Tibial artery (tissue), 4 donors: ENCODE data around the gene MPV17L.
"Not testable (repeated sequence)": the region's sequence is repeated elsewhere in the genome, so short reads cannot be mapped to it uniquely, and the experiment has no call there.

ENCODE experiments used
- DNase-seq, 2 donors: peaks; one replicate each; pipeline ENCODE4 v3.0.0-alpha.2; 2019
- H3K27ac ChIP-seq, 2 donors: fragments of 200-600 bp; sonication (generic) in 1 of 2; 1 replicate in 1 of 2; 2 replicates in 1 of 2; pipeline ENCODE4 v1.5.1; 2018 to 2019; ENCODE audit warnings: mild to moderate bottlenecking in 1 of 2
- H3K27me3 ChIP-seq, 2 donors: fragments of 200-600 bp; sonication (generic) in 1 of 2; one replicate each; pipeline versions ENCODE4 v1.5.1 to v1.6.0; 2016 to 2019
- H3K36me3 ChIP-seq, 3 donors: fragments of 200-600 bp; sonication (generic) in 2 of 3; one replicate each; pipeline ENCODE4 v1.5.1; 2016 to 2019; ENCODE audit warnings: mild to moderate bottlenecking in 2 of 3
- H3K4me1 ChIP-seq, 4 donors: fragments of 200-600 bp; sonication (generic) in 2 of 4; 1 replicate in 3 of 4; 2 replicates in 1 of 4; pipeline ENCODE4 v1.5.1; 2016 to 2019
- H3K4me3 ChIP-seq, 2 donors: fragments of 200-600 bp; sonication (generic) in 1 of 2; 1 replicate in 1 of 2; 2 replicates in 1 of 2; pipeline ENCODE4 v1.5.1; 2018 to 2019; ENCODE audit warnings: mild to moderate bottlenecking in 2 of 2
- H3K9me3 ChIP-seq, 3 donors: fragments of 200-600 bp; sonication (generic) in 1 of 3; one replicate each; pipeline ENCODE4 v1.5.1; 2016 to 2019
- intact Hi-C: fragments of 100-400 bp; cut with DNase I; formaldehyde crosslinking; loops from one replicate; pipeline ENCODE4 v1.15.0; 2023; ENCODE audit warnings: low total_unique reads

MPV17L gene

DNA sequence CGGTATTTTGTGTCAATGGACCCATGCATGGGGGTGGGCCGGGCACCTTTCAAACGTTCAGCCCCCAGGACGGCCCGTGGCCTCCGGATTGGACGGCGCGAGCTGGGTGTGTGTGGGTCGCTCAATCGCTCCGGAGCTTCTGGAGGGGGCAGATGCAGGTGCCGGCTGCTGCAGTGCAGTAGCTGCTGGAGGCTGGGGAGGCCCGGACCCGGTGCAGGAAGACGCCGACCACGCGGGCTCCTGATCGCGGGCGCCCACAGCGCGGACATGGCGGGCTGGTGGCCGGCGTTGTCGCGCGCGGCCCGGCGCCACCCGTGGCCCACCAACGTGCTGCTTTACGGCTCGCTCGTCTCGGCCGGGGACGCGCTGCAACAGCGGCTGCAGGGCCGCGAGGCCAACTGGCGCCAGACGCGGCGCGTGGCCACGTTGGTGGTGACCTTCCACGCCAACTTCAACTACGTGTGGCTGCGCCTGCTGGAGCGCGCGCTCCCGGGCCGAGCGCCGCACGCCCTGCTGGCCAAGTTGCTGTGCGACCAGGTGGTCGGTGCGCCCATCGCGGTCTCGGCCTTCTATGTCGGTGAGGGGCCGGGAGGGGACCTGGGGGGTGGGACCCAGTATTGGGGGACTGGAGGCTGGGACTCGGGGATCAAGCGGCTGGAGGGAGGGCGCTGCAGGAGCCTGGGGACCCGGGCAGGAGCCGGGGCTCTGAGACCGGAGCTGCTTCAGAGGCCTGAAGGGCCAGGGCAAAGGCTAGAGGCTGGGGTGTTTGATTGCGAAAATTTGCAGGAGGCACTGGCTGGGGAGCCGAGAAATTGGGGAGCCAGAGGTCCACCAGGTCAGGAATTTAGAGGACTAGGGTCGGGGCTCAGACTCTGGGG lies at the start of gene MPV17L:
Gene MPV17L, plus strand, starts transcription at position 124 of the 878 bp plus-strand sequence. Its CDS starts 144 bp downstream, at position 268.
- H3K36me3 ChIP-seq, H3K27me3 ChIP-seq, H3K9me3 ChIP-seq, intact Hi-C loops: not testable (repeated sequence)
- peak within 1 kb of the TSS; percentile 65 to 69 for H3K4me3 ChIP-seq
- peak within 1 kb of the TSS; percentile 60 to 72 for H3K27ac ChIP-seq
- DNase-seq, result peak; percentile 34 to 81
- peaks cover 0 to 12% (median 5%) of the 10 kb centered on the region in 4 donors for H3K4me1 ChIP-seq

DNA sequence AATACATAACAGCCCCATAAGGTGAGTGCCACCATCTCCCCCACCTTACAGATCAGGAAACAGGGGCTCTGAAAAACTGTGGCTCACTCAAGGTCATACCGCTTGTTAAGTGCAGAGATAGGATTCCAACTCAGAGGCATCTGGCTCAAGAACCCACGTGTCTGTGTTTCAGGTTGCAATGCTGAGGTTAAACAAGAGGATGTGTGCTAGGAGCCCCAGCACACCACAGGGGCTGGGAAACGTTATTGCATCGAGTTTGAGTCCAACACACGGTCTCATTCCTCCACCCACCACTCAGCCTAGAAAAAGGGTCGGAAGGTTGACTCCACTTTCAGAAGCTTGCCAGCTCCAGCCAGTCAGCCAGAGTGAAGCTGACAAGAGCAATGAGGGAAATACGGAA lies 46.8 kb upstream of the MPV17L start:
- H3K4me1 ChIP-seq, H3K27ac ChIP-seq, H3K36me3 ChIP-seq, intact Hi-C loops, DNase-seq, H3K4me3 ChIP-seq, H3K9me3 ChIP-seq, H3K27me3 ChIP-seq: not testable (repeated sequence)

DNA sequence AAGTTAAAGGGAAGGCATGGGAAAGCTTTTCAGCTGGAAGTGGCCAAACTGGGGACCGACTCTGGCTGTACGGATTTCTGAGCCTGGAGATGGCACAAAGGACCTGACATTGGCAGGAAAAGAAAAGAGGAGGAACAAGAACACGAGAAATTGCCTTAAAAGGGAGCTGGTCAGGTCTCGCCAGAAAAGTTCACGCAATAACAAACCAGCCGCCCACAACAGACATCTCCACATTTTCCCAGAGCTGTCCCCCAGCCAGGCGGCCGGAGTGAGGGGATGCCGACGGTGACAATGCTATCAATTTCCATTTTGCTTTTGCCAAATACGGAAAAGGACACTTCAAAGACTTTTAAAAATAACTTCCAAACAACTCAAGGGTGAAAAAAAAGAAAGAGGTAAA lies 44.3 kb upstream of the MPV17L start:
- intact Hi-C loops, H3K9me3 ChIP-seq, H3K27ac ChIP-seq, H3K36me3 ChIP-seq, H3K4me1 ChIP-seq, H3K27me3 ChIP-seq, H3K4me3 ChIP-seq, DNase-seq: not testable (repeated sequence)

DNA sequence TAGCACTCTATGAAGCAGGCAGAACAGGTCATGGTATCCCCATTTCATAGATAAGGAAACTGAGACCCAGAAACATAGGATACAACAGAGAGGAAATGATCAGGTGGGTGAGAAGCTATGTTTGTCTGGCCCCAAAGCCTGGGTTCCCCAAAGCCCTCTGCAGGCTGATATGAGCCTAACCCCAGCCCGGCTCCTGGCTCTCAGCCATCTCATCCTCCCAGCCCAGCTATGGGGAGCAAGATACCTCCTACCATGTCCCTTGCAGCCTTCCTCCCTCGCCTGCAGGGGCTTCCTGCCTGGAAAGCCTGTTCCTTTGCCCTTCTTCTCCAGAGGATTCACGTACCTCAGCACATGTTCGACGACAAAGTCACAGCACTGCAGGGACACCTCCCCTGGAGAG lies 43.8 kb upstream of the MPV17L start:
- H3K4me1 ChIP-seq, intact Hi-C loops, H3K27ac ChIP-seq, DNase-seq, H3K27me3 ChIP-seq, H3K9me3 ChIP-seq, H3K36me3 ChIP-seq, H3K4me3 ChIP-seq: not testable (repeated sequence)

DNA sequence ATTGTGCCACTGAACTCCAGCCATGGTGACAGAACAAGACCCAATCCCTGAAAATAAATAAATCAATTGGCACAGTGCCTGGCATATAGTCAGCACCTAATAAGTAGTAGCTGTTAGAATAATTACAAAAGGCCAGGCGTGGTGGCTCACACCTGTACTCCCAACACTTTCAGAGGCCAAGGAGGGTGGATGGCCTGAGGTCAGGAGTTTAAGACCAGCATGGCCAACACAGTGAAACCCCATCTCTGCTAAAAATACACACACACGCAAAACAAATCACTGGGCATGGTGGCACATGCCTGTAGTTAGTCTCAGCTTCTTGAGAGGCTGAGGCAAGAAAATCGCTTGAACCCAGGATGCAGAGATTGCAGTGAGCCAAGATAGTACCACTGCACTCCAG lies 42.7 kb upstream of the MPV17L start:
- H3K4me3 ChIP-seq, intact Hi-C loops, H3K36me3 ChIP-seq, H3K4me1 ChIP-seq, DNase-seq, H3K27ac ChIP-seq, H3K27me3 ChIP-seq, H3K9me3 ChIP-seq: not testable (repeated sequence)

DNA sequence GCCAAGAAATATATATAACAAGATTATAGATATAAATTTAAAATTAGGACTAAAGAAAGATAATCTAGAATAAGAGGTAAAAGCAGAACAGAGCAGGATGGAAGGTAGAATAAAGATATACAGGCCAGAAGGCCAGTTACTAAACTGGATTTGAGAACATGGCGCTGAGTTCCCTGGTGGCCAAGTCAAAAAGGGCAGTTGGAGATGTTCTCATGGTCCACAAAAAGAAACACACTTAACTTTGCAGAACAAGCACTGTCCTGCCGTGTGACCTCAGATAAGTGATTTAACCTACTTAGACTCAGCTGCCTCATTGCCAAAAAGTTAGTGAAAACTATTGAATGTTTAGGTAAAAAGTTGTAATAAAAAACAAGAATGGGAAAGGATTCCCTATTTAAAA lies 40.7 kb upstream of the MPV17L start:
- H3K9me3 ChIP-seq, intact Hi-C loops, DNase-seq, H3K27ac ChIP-seq, H3K36me3 ChIP-seq, H3K4me3 ChIP-seq, H3K27me3 ChIP-seq, H3K4me1 ChIP-seq: not testable (repeated sequence)

DNA sequence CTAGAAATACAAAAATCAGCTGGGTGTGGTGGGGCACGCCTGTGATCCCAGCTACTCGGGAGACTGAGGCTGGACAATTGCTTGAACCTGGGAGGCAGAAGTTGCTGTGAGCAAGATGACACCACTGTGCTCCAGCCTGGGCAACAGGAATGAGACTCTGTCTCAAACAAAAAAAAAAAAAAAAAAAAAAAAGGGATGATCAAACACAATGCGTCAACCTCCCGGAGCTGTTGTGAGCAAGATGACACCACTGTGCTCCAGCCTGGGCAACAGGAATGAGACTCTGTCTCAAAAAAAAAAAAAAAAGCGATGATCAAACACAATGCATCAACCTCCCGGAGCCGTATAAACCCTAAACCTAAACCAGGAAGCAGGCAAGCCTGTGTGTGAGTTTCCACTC lies 38.1 kb upstream of the MPV17L start:
- H3K27ac ChIP-seq, intact Hi-C loops, H3K4me1 ChIP-seq, H3K9me3 ChIP-seq, H3K27me3 ChIP-seq, H3K36me3 ChIP-seq, H3K4me3 ChIP-seq, DNase-seq: not testable (repeated sequence)

DNA sequence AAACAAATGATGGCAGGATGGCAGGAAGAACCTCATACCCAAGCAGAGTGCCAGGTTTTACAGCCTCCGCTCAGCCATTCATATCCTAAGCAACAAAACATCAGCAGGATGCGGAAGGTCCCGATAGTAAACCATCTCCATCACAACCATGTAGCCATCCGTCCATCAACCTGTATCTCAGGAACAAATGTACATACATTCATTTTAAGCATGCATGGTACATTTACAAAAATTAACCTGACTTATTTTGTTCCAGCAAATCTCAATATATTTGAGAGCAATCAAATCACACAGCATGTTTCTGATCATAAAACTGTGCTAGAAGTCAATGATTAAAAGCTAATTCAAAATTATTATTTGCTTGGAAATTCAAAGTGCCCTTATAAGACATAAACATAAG lies 17.4 kb upstream of the MPV17L start, which contains the start of gene NPIPA5:
Gene NPIPA5, minus strand, starts transcription at position 101 of the 400 bp plus-strand sequence. Its CDS starts 0 bp downstream, at position 101.
- intact Hi-C loops, H3K9me3 ChIP-seq, H3K27me3 ChIP-seq, H3K27ac ChIP-seq, H3K36me3 ChIP-seq, H3K4me3 ChIP-seq, DNase-seq, H3K4me1 ChIP-seq: not testable (repeated sequence)

DNA sequence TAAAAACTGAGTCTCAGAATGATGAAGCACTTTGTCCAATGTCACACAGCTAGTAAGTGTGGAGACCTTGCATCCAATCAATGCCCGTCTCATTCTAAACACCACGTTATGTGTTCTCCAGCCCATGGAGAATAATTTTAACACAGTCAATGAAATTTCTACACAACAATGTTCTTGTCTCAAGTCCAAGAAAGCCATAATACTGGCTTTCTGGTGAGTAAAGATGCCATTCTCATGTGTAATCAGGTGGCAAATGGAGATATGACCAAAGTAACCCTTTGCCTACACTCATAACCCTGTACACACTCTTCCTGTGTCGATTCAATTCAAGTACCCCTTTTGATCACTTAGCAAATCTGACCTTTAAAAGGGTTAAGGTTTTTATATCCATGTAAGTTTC lies 12.7 kb upstream of the MPV17L start:
- H3K4me1 ChIP-seq, H3K36me3 ChIP-seq, H3K9me3 ChIP-seq, H3K4me3 ChIP-seq, intact Hi-C loops, H3K27me3 ChIP-seq, DNase-seq, H3K27ac ChIP-seq: not testable (repeated sequence)

DNA sequence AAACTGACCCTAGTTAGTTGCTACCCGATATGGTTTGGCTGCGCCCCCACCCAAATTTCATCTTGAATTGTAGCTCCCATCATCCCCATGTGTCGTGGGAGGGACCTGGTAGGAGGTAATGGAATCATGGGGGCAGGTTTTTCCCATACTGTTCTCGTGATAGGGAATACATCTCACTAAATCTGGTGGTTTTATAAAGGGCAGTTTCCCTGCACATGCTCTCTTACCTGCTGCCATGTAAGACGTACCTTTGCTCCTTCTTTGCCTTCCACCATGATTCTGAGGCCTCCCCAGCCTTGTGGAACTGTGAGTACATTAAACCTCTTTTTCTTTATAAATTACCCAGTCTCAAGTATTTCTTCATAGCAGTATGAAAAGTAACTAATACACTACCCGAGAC lies 7.5 kb upstream of the MPV17L start:
- not testable (repeated sequence) for H3K36me3 ChIP-seq, H3K27ac ChIP-seq

DNA sequence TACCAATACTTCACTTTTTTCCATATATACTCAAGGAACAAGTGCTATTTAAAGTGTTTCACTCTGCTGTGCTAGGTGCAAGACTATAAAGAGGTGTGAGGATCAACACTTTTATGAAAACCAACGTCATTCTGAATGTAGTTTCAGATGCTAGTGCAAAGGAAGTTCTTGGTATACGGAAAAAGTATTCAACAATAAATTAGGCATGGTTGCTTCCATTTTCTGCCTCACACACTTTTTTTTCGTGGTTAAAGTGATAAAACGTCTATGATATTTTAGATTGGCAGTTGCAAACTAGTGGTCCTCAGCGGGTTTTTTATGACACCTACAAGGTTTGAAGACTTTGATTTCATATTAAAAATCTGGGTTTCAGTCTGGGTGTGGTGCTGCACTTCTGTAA lies 5.6 kb upstream of the MPV17L start:
- H3K36me3 ChIP-seq, H3K27me3 ChIP-seq, H3K27ac ChIP-seq, DNase-seq, intact Hi-C loops, H3K9me3 ChIP-seq, H3K4me1 ChIP-seq, H3K4me3 ChIP-seq: not testable (repeated sequence)

More for the DNA sequence above, 7.5 kb upstream of the MPV17L start:
- H3K27me3 ChIP-seq, H3K4me3 ChIP-seq, H3K4me1 ChIP-seq, H3K9me3 ChIP-seq, intact Hi-C loops, DNase-seq: not testable (repeated sequence)

DNA sequence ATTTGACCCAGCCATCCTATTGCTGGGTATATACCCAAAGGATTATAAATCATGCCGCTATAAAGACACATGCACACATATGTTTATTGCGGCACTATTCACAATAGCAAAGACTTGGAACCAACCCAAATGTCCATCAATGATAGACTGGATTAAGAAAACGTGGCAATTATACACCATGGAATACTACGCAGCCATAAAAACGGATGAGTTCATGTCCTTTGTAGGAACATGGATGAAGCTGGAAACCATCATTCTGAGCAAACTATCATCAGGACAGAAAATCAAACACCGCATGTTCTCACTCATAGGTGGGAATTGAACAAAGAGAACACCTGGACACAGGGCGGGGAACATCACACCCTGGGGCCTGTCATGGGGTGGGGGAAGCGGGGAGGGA lies 2.5 kb upstream of the MPV17L start:
- H3K27me3 ChIP-seq, intact Hi-C loops, DNase-seq, H3K4me3 ChIP-seq, H3K36me3 ChIP-seq, H3K9me3 ChIP-seq, H3K27ac ChIP-seq: not testable (repeated sequence)
- peaks cover 0 to 12% (median 5%) of the 10 kb centered on the region in 4 donors for H3K4me1 ChIP-seq

DNA sequence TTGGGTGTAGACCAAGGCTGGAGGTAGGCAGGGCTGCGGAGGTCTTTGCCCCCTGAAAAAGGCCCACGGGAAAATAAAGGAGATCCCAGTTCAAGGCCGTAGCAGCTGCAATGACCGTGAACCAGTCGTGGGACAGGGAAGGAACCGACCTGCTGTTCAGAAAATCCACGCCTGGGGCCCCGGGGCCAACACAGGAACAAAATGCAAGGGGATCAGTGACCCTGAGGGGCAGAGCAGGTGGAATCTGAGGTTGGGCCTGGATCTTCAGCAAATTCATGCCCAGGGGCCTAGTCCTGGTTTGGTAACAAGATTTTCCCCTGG lies 915 bp downstream of the MPV17L start:
- DNase-seq, H3K9me3 ChIP-seq, intact Hi-C loops, H3K36me3 ChIP-seq, H3K27me3 ChIP-seq: not testable (repeated sequence)
- Histone ChIP-seq H3K4me1 (peaks cover 0 to 12% (median 5%) of the 10 kb centered on the region in 4 donors), H3K4me3 (peak overlapping the region; percentile 65 to 69), H3K27ac (peak overlapping the region; percentile 60 to 72)
